Measurements from ENCODE around the gene CCL1.

The CCL1 gene

DNA sequence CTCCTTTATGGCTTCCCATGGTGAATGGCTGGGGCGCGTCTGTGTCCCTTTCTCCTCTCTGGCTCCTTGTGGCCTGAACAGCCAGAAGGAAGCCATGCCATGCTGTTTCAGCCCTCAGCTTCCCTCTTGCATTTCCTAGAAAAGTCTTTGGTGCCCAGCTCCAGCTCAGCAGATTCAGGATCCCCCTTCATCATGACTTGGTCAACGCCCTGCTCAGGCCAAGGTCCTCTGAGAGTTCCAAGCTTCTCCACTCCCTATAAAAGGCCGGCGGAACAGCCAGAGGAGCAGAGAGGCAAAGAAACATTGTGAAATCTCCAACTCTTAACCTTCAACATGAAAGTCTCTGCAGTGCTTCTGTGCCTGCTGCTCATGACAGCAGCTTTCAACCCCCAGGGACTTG is 6.8 kb downstream of the CCL1 start, which contains the start of gene CCL13:
CCL13 (plus strand) TSS at position 287 of the 400 bp plus-strand sequence; CDS start at position 334, 47 bp downstream.
- Histone ChIP-seq H3K27ac (ENCODE audit: low read depth, low read length) (no peak within 1 kb of the TSS), H3K27me3 (ENCODE audit: control insufficient read depth, low read length) (no peaks in the 10 kb centered on the region; the same call in 1 of the 2 replicates)

GRCh38 chr17:34354637-34355036 is 8.4 kb downstream of the CCL1 start:
- H3K4me1 ChIP-seq (ENCODE audit: control insufficient read depth, low read length), result no peaks in the 10 kb centered on the region
- no peak overlapping the region for H3K27ac ChIP-seq (ENCODE audit: low read depth, low read length)
- no peaks in the 10 kb centered on the region for H3K36me3 ChIP-seq (ENCODE audit: control insufficient read depth, low read length)
- no peak overlapping the region for H3K4me2 ChIP-seq (ENCODE audit: low read length)
- TF ChIP-seq, protein P1, sequence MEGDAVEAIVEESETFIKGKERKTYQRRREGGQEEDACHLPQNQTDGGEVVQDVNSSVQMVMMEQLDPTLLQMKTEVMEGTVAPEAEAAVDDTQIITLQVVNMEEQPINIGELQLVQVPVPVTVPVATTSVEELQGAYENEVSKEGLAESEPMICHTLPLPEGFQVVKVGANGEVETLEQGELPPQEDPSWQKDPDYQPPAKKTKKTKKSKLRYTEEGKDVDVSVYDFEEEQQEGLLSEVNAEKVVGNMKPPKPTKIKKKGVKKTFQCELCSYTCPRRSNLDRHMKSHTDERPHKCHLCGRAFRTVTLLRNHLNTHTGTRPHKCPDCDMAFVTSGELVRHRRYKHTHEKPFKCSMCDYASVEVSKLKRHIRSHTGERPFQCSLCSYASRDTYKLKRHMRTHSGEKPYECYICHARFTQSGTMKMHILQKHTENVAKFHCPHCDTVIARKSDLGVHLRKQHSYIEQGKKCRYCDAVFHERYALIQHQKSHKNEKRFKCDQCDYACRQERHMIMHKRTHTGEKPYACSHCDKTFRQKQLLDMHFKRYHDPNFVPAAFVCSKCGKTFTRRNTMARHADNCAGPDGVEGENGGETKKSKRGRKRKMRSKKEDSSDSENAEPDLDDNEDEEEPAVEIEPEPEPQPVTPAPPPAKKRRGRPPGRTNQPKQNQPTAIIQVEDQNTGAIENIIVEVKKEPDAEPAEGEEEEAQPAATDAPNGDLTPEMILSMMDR (IDR thresholded peaks at IDR 0.05; ENCODE audit: low read depth, low read length, poor library complexity, severe bottlenecking), result no peak
- TF ChIP-seq EZH2phosphoT487 (IDR thresholded peaks at IDR 0.05; ENCODE audit: borderline replicate concordance, low read length), result no peak
- no peaks in the 10 kb centered on the region for H3K9me3 ChIP-seq (ENCODE audit: control insufficient read depth, insufficient read depth, low read length)
- H4K20me1 ChIP-seq (ENCODE audit: control insufficient read depth, insufficient read depth, low read depth, low read length), result no peaks in the 10 kb centered on the region
- H3F3A ChIP-seq (ENCODE audit: control insufficient read depth, insufficient read depth), result no peaks in the 10 kb centered on the region
- no peaks in the 10 kb centered on the region; the same call in 1 of the 2 replicates for H3K27me3 ChIP-seq (ENCODE audit: control insufficient read depth, low read length)
- no peaks in the 10 kb centered on the region for H3K9me2 ChIP-seq (replicated peaks; ENCODE audit: control insufficient read depth, low read length)
- H3K4me3 ChIP-seq (ENCODE audit: low read length), result no peak overlapping the region
- no peaks in the 10 kb centered on the region for H3K79me2 ChIP-seq (ENCODE audit: control insufficient read depth, low read length)

More for the DNA sequence above, 6.8 kb downstream of the CCL1 start, which contains the start of gene CCL13:
- Histone ChIP-seq H3K9me2 (replicated peaks; ENCODE audit: control insufficient read depth, low read length) (no peaks in the 10 kb centered on the region), H3K4me2 (ENCODE audit: low read length) (no peak within 1 kb of the TSS), H3K4me1 (ENCODE audit: control insufficient read depth, low read length) (no peaks in the 10 kb centered on the region), H3K36me3 (ENCODE audit: control insufficient read depth, low read length) (no peaks in the 10 kb centered on the region), H4K20me1 (ENCODE audit: control insufficient read depth, insufficient read depth, low read depth, low read length) (no peaks in the 10 kb centered on the region), H3K79me2 (ENCODE audit: control insufficient read depth, low read length) (no peaks in the 10 kb centered on the region), H3K4me3 (ENCODE audit: low read length) (no peak within 1 kb of the TSS), H3F3A (ENCODE audit: control insufficient read depth, insufficient read depth) (no peaks in the 10 kb centered on the region), H3K9me3 (ENCODE audit: control insufficient read depth, insufficient read depth, low read length) (no peaks in the 10 kb centered on the region)
- no peak for TF ChIP-seq EZH2phosphoT487 (IDR thresholded peaks at IDR 0.05; ENCODE audit: borderline replicate concordance, low read length)

- Histone ChIP-seq H3K36me3 (ENCODE audit: control insufficient read depth, low read length) (no peaks in the 10 kb centered on the region), H3K79me2 (ENCODE audit: control insufficient read depth, low read length) (no peaks in the 10 kb centered on the region), H3F3A (ENCODE audit: control insufficient read depth, insufficient read depth) (no peaks in the 10 kb centered on the region), H3K4me3 (ENCODE audit: low read length) (no peak overlapping the region), H3K27me3 (ENCODE audit: control insufficient read depth, low read length) (no peaks in the 10 kb centered on the region; the same call in 1 of the 2 replicates), H3K4me2 (ENCODE audit: low read length) (no peak overlapping the region), H3K27ac (ENCODE audit: low read depth, low read length) (no peak overlapping the region), H4K20me1 (ENCODE audit: control insufficient read depth, insufficient read depth, low read depth, low read length) (no peaks in the 10 kb centered on the region), H3K4me1 (ENCODE audit: control insufficient read depth, low read length) (no peaks in the 10 kb centered on the region), H3K9me3 (ENCODE audit: control insufficient read depth, insufficient read depth, low read length) (no peaks in the 10 kb centered on the region), H3K9me2 (replicated peaks; ENCODE audit: control insufficient read depth, low read length) (no peaks in the 10 kb centered on the region)
- TF ChIP-seq, protein P1 (IDR thresholded peaks at IDR 0.05; ENCODE audit: low read depth, low read length, poor library complexity, severe bottlenecking), result no peak
- no peak for TF ChIP-seq EZH2phosphoT487 (IDR thresholded peaks at IDR 0.05; ENCODE audit: borderline replicate concordance, low read length)
Measured at GRCh38 chr17:34352191-34352590, 10.8 kb downstream of the CCL1 start.

DNA sequence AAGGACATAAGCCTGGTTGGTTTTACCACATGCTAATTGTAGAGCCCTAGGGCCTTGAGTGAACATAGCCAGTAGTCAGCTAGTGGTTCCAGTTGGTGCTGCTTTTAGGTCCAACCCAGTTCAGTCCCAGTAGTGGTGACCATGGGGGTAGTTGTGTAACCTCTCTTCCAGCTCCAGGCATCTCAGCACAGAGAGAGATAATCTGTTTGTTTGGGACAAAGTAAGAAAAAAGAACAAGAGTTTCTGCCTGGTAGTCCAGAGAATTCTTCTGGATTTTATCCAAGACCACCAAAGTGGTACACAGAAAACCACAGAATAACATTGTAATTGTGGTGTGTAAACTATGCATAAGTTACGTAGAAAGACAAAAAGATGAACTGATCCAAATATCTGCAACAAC is 11.9 kb downstream of the CCL1 start:
- Histone ChIP-seq H3K27ac (ENCODE audit: low read depth, low read length) (no peak overlapping the region), H3K4me1 (ENCODE audit: control insufficient read depth, low read length) (no peaks in the 10 kb centered on the region), H3K9me2 (replicated peaks; ENCODE audit: control insufficient read depth, low read length) (no peaks in the 10 kb centered on the region), H3K27me3 (ENCODE audit: control insufficient read depth, low read length) (no peaks in the 10 kb centered on the region; the same call in 1 of the 2 replicates), H3K4me3 (ENCODE audit: low read length) (no peak overlapping the region), H3K36me3 (ENCODE audit: control insufficient read depth, low read length) (no peaks in the 10 kb centered on the region), H3K4me2 (ENCODE audit: low read length) (no peak overlapping the region), H4K20me1 (ENCODE audit: control insufficient read depth, insufficient read depth, low read depth, low read length) (no peaks in the 10 kb centered on the region), H3K79me2 (ENCODE audit: control insufficient read depth, low read length) (no peaks in the 10 kb centered on the region), H3F3A (ENCODE audit: control insufficient read depth, insufficient read depth) (no peaks in the 10 kb centered on the region), H3K9me3 (ENCODE audit: control insufficient read depth, insufficient read depth, low read length) (no peaks in the 10 kb centered on the region)
- TF ChIP-seq, protein P1 (IDR thresholded peaks at IDR 0.05; ENCODE audit: low read depth, low read length, poor library complexity, severe bottlenecking), result no peak
